SIG-M5 (cell line): ENCODE results near the gene PAQR7.
A peak's percentile ranks its signal among the peaks of the same experiment; 100 is the strongest.

Experiments
- DNase-seq: peaks from one replicate; lab custom pipeline; 2025; lab: John Stamatoyannopoulos, UW

Gene PAQR7

GRCh38 chr1:25874209-25874608, 1.3 kb downstream of the PAQR7 start:
- DNase-seq: no peak

GRCh38 chr1:25873120-25873519, 2.4 kb downstream of the PAQR7 start:
- DNase-seq: no peak

GRCh38 chr1:25872713-25873112, 2.8 kb downstream of the PAQR7 start:
- DNase-seq: no peak

GRCh38 chr1:25871704-25872494, 3.6 kb downstream of the PAQR7 start:
- no peak for DNase-seq

DNA sequence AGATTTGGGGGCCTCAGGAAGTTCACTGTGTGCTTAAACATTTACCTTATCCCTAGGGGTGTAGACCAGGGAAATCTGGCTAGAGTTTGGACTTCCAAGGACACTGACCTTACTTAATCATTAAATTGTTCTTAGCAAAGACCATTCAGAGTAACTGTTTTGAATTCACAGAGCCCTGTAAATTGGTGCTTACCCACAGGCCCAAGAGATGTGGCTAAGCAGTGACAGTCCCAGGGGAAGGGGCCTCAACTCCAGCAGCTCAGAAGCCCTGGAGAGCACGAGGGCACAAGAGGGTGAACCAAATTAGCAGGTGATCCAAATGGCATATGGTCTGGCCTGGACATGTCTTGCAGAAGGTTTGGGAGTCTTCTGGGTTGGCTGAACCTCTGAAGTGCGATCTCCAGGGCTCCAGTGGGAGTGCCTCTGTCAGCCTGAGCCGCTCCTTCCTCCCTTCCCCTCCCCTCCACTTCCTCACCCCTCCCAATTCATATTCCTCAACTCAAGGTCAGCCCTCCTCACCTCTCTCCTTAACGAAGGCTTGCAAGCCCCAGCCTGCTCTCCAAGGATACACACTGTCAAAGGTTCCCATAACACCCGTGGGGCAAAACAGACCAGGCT, 4.3 kb downstream of the PAQR7 start:
- no peak for DNase-seq

- no peak for DNase-seq
Observed at GRCh38 chr1:25870614-25871013, 4.9 kb downstream of the PAQR7 start.

GRCh38 chr1:25869909-25870606, 5.5 kb downstream of the PAQR7 start:
- no peak for DNase-seq

GRCh38 chr1:25867210-25867991, 8.1 kb downstream of the PAQR7 start:
- no peak for DNase-seq

DNA sequence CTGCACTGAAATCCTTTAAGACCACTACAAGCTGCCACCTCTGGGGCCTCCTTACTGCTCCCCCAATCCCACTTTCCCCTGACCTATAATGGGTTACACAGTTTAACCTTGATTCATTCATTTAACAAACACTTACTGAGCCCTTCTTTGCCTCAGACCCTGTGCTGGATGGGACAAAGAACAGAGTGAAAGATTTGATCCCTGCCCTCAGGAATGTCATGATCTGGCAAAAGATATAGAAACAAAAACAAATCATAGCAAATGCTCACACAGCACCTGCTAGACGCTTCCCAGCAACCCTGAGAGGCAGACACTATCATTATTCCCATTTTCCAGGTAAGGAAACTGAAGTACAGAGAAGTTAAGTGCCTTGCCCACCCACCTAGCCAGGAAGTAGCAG, 9.2 kb downstream of the PAQR7 start:
- DNase-seq: no peak

GRCh38 chr1:25864434-25864833, 11.1 kb downstream of the PAQR7 start:
- DNase-seq: no peak

DNA sequence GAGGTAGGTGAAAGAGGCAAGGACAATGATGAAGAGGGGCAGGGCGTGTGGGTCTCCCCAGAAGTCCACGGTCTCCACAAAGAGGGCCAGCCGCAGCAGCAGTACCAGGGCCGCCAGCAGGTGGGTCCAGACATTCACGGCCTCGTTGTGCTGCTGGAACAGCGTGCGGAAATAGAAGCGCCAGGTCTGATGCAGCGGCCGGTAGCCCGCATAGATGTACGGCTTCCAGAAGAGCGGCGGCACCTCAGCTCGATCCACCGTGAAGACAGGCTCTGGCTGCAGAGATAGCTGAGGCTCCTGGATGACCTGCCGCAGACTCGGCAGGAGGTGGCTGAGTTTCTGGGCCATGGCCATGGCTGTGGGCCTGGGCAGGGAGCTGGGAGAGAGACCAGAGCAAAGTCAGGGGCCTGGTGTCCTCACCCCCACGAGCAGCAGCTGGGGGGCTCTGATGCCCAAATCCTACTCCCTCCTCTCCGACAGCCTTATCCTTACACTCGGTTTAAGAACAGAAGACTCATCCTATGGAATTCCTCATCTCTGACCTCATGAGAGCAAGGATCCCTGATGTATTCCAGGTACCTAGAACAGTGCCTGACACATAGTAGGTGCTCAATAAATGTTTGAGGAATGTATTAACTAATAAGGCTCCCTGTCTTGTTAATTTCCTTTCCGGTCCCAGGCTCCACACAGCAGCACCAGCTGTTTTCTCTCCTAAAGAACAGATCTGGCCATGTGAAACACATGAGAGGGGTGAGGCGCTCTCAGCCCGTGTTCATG, 11.8 kb downstream of the PAQR7 start:
- DNase-seq: no peak

GRCh38 chr1:25862785-25863485, 12.6 kb downstream of the PAQR7 start:
- no peak for DNase-seq

DNA sequence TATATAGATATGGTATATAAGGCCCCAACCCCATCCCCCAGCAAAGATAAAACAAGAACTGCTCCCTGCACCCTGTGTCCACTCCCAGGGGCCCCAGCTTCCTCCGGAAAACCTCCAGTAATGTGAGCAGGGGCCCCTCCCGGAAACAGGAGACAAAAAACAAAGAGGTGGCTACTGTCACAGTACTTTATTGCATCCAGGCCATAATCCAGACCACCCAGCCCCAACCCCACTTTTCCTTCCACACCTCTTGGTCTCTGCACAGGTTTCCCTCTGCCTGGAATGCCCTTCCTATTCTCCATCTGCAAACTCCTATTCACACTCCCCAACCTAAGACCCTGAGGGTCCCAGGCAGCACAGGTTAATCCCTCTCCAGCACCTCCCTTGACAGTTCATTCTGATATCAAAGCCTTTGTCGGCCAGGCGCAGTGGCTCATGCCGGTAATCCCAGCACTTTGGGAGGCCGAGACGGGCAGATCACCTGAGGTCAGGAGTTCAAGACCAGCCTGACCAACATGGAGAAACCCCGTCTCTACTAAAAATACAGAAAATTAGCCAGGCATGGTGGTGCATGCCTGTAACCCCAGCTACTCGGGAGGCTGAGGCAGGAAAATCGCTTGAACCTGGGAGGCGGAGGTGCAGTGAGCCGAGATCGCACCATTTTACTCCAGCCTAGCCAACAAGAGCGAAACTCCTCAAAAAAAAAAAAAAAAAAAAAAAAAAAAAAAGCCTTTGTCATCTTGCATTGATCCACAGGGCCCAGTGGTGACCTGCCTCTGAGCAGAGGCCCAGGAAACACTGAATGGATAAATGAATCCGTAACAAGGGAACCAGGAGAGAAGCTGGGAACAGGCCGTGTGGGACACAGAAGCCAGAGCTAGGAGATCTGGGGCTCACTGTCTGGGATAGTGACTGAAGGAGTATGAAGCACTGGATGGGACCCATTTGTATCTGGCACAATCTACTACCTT, 13.9 kb downstream of the PAQR7 start:
- DNase-seq: no peak

GRCh38 chr1:25858906-25859789, 16.4 kb downstream of the PAQR7 start, which contains the start of gene AUNIP:
Gene AUNIP (minus strand): TSS chr1:25859457. CDS start chr1:25859357, 100 bp downstream.
- DNase-seq: no peak

GRCh38 chr1:25858494-25858893, 17.0 kb downstream of the PAQR7 start:
- peak; percentile 14 for DNase-seq

DNA sequence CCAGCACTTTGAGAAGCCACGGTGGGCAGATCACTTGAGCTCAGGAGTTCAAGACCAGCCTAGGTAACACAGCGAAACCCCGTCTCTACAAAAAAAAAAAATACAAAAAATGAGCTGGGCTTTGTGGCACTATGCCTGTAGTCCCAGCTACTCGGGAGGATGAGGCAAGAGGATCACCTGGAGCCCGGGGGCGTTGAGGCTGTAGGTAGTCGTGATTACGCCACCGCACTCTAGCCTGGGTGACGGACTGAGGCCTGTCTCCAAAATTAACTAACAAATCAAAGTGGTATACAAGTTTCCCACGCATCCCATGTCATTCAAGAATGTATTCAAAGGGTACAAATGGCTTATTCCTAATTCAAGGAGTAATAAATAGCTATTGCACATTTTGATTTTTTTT, 18.7 kb downstream of the PAQR7 start:
- no peak for DNase-seq

GRCh38 chr1:25854554-25854953, 21.0 kb downstream of the PAQR7 start:
- DNase-seq: no peak

- no peak for DNase-seq
Observed at GRCh38 chr1:25848531-25848930, 27.0 kb downstream of the PAQR7 start.

DNA sequence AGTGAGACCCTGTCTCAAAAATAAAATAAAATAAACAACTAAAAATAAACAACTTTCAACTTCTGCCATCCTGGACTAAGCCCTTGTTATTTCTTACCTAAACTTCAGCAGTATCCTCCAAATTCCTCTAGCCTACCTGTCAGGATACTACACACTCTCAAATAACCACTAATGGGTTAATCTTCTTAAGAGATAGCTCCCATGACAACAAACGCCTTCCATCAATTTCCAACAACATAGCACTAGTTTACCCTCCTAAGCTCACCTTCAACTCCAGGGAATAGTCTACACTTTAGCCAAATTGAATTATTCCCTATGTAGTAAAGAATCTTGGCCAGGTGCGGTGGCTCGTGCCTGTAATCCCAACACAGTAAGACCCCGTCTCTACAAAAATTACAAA, 27.6 kb downstream of the PAQR7 start:
- no peak for DNase-seq
